H9 (cell line): ENCODE data around the gene CCBE1. TPM values are rescaled to one million over a fixed set of nuclear protein-coding genes. Genes with fewer than 3 reads are reported as not detected.

ENCODE experiments used
- DNase-seq: peaks from one replicate; pipeline ENCODE4 v3.0.0-alpha.2; 2017
- H2AFZ ChIP-seq: one replicate; pipeline ENCODE4 v1.6.1; 2013; ENCODE audit warnings: mild to moderate bottlenecking, low read length, control low read depth, moderate library complexity
- H2AK5ac ChIP-seq: 2 replicates; pipeline ENCODE4 v1.6.1; 2013; ENCODE audit warnings: low read length, control low read depth, mixed read lengths; ENCODE audit not compliant: insufficient read length
- H2BK120ac ChIP-seq: one replicate; pipeline ENCODE4 v1.6.1; 2013; ENCODE audit warnings: low read depth, mild to moderate bottlenecking, low read length, control low read depth, inconsistent platforms; ENCODE audit not compliant: poor library complexity, severe bottlenecking
- H2BK12ac ChIP-seq: 2 replicates; pipeline ENCODE4 v1.6.1; 2013; ENCODE audit warnings: low read length, control low read depth, mixed read lengths, low read depth; ENCODE audit not compliant: insufficient read length
- H2BK15ac ChIP-seq: 2 replicates; pipeline ENCODE4 v1.6.1; 2013; ENCODE audit warnings: low read depth, low read length, control low read depth
- H2BK20ac ChIP-seq: one replicate; pipeline ENCODE4 v1.6.1; 2013; ENCODE audit warnings: low read depth, mild to moderate bottlenecking, low read length, control low read depth, inconsistent platforms; ENCODE audit not compliant: poor library complexity, severe bottlenecking
- H2BK5ac ChIP-seq: 2 replicates; pipeline ENCODE4 v1.6.1; 2013; ENCODE audit warnings: low read length, control low read depth, mixed read lengths; ENCODE audit not compliant: insufficient read length
- H3K14ac ChIP-seq: 2 replicates; pipeline ENCODE4 v1.6.1; 2013; ENCODE audit warnings: low read length, control low read depth; ENCODE audit not compliant: insufficient read depth
- H3K18ac ChIP-seq: 2 replicates; pipeline ENCODE4 v1.6.1; 2013; ENCODE audit warnings: low read depth, mild to moderate bottlenecking, mixed read lengths, low read length, control low read depth; ENCODE audit not compliant: insufficient read length
- H3K23ac ChIP-seq: 2 replicates; pipeline ENCODE4 v1.6.1; 2013; ENCODE audit warnings: low read length, control low read depth, mixed read lengths, low read depth; ENCODE audit not compliant: insufficient read length
- H3K23me2 ChIP-seq: 2 replicates; pipeline ENCODE4 v1.6.1; 2013; ENCODE audit warnings: low read depth, mild to moderate bottlenecking, mixed read lengths, low read length, control low read depth; ENCODE audit not compliant: insufficient read length, poor library complexity, severe bottlenecking
- H3K27ac ChIP-seq: 2 replicates; pipeline ENCODE4 v1.5.1; 2013; ENCODE audit warnings: low read length, control low read depth, mixed read lengths, low read depth; ENCODE audit not compliant: insufficient read length
- H3K27me3 ChIP-seq: 2 replicates; pipeline ENCODE4 v1.6.1; 2013; ENCODE audit warnings: low read length, control low read depth, inconsistent platforms; ENCODE audit not compliant: insufficient read depth
- H3K4ac ChIP-seq: 2 replicates; pipeline ENCODE4 v1.6.1; 2013; ENCODE audit warnings: low read depth, mild to moderate bottlenecking, control low read depth, inconsistent platforms, low read length, moderate library complexity
- H3K4me1 ChIP-seq: 2 replicates; pipeline ENCODE4 v1.6.1; 2013; ENCODE audit warnings: low read length, control low read depth, inconsistent platforms; ENCODE audit not compliant: insufficient read depth
- H3K4me2 ChIP-seq: 2 replicates; pipeline ENCODE4 v1.6.1; 2013; ENCODE audit warnings: low read length, control low read depth, mixed read lengths; ENCODE audit not compliant: insufficient read length, insufficient read depth
- H3K56ac ChIP-seq: 2 replicates; pipeline ENCODE4 v1.6.1; 2013; ENCODE audit warnings: low read depth, mild to moderate bottlenecking, mixed read lengths, low read length, control low read depth; ENCODE audit not compliant: insufficient read length
- H3K79me1 ChIP-seq: 2 replicates; pipeline ENCODE4 v1.6.1; 2013; ENCODE audit warnings: low read depth, mild to moderate bottlenecking, moderate library complexity, low read length, control low read depth, inconsistent platforms; ENCODE audit not compliant: insufficient read depth, poor library complexity, severe bottlenecking
- H3K79me2 ChIP-seq: 2 replicates; pipeline ENCODE4 v1.6.1; 2013; ENCODE audit warnings: low read length, control low read depth, inconsistent platforms; ENCODE audit not compliant: insufficient read depth
- H3K9ac ChIP-seq: 2 replicates; pipeline ENCODE4 v1.6.1; 2013; ENCODE audit warnings: low read length, control low read depth, mixed read lengths; ENCODE audit not compliant: insufficient read length; ENCODE audit errors: extremely low read depth
- H3K9me3 ChIP-seq: one replicate; pipeline ENCODE4 v1.6.1; 2013; ENCODE audit warnings: low read depth, low read length, inconsistent platforms; ENCODE audit not compliant: control insufficient read depth
- H3T11ph ChIP-seq: one replicate; pipeline ENCODE4 v1.6.1; 2013; ENCODE audit warnings: mild to moderate bottlenecking, low read length, control low read depth, inconsistent platforms
- H4K20me1 ChIP-seq: one replicate; pipeline ENCODE4 v1.6.1; 2013; ENCODE audit not compliant: control insufficient read depth, insufficient read length, insufficient read depth
- H4K5ac ChIP-seq: 2 replicates; pipeline ENCODE4 v1.6.1; 2013; ENCODE audit warnings: low read depth, mild to moderate bottlenecking, mixed read lengths, low read length, control low read depth; ENCODE audit not compliant: insufficient read length
- H4K8ac ChIP-seq: replicated peaks from 2 replicates; pipeline ENCODE4 v1.6.1; 2013; ENCODE audit warnings: low read length, control low read depth, mixed read lengths, low read depth; ENCODE audit not compliant: insufficient read length
- H4K91ac ChIP-seq: 2 replicates; pipeline ENCODE4 v1.6.1; 2013; ENCODE audit warnings: low read depth, mild to moderate bottlenecking, moderate library complexity, mixed read lengths, low read length, control low read depth; ENCODE audit not compliant: insufficient read length
- H3K27ac Mint-ChIP-seq, 3 experiments: 2 replicates in 2 of 3; 3 replicates in 1 of 3; pipeline ENCODE4 v1.8.0; 2020 to 2021; ENCODE audit warnings: mixed read lengths in 3 of 3, mild to moderate bottlenecking in 1 of 3, moderate library complexity in 1 of 3
- H3K27me3 Mint-ChIP-seq: 2 replicates; pipeline ENCODE4 v1.8.0; 2021; ENCODE audit warnings: low read depth, mild to moderate bottlenecking, moderate library complexity, mixed read lengths
- H3K36me3 Mint-ChIP-seq, 3 experiments: 2 replicates in 2 of 3; 3 replicates in 1 of 3; pipeline ENCODE4 v1.8.0; 2020 to 2021; ENCODE audit warnings: low read depth in 3 of 3, mixed read lengths in 3 of 3; ENCODE audit not compliant: insufficient read depth in 1 of 3
- H3K4me1 Mint-ChIP-seq, 2 experiments: 2 replicates each; pipeline ENCODE4 v1.8.0; 2020; ENCODE audit warnings: mixed read lengths in 2 of 2
- H3K4me3 Mint-ChIP-seq, 2 experiments: 2 replicates in 1 of 2; 3 replicates in 1 of 2; pipeline ENCODE4 v1.8.0; 2020 to 2021; ENCODE audit warnings: mild to moderate bottlenecking in 2 of 2, mixed read lengths in 2 of 2, moderate library complexity in 1 of 2
- H3K9me3 Mint-ChIP-seq, 2 experiments: 2 replicates in 1 of 2; 3 replicates in 1 of 2; pipeline ENCODE4 v1.8.0; 2020; ENCODE audit warnings: mild to moderate bottlenecking in 2 of 2, mixed read lengths in 2 of 2, moderate library complexity in 1 of 2
- WGBS: extraction: QIAGEN DNeasy Blood & Tissue Kit; methylation state at CpG from one replicate; pipeline ENCODE4 v1.1.7; 2013; ENCODE audit warnings: missing lambda C conversion rate, low lambda C conversion rate, mixed read lengths; ENCODE audit not compliant: insufficient read length; ENCODE audit errors: extremely low coverage; 5-methylcytosine and 5-hydroxymethylcytosine counted together
- total RNA-seq: library from RNA; stranded (reverse); gene quantifications from 2 replicates; pipeline ENCODE4 v1.2.1, GENCODE V29; 2021
- TF ChIP-seq, protein P1 (sequence below): fragments of 200-600 bp; sonication (generic); conservative IDR thresholded peaks from 3 replicates; pipeline ENCODE4 v1.8.0; 2021; ENCODE audit warnings: antibody characterized with exemption, mild to moderate bottlenecking

Gene CCBE1
- total RNA-seq, 1 experiment from 2014 or later: 0.39 TPM

DNA sequence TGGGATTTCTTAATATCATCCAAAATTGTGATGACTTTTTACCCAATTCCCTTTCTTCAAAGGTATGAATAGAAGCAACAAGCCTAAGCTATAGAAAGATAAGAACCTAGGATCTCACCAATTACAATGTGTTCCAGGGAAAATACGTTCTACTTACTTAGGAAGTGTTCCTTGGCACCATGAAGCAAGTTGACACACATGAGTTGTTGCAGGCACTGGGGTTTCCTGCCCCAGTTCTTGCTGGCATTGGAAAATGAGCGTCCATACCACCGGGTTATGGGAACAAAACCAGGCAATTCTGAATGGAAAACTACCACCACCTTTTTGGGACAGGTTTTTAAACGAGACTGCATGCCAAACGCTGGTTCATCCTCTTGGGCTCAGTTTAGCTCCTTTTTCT, 46.2 kb downstream of the CCBE1 start:
- Histone ChIP-seq H2BK120ac (no peak overlapping the region), H3K23me2 (no peaks in the 10 kb centered on the region), H3K79me2 (no peaks in the 10 kb centered on the region), H2BK15ac (no peak overlapping the region), H2AFZ (no peak overlapping the region), H3T11ph (no peak overlapping the region), H4K20me1 (no peaks in the 10 kb centered on the region), H3K18ac (no peak overlapping the region), H2BK20ac (no peak overlapping the region), H3K4me2 (no peak overlapping the region), H3K14ac (no peak overlapping the region), H3K4me1 (no peaks in the 10 kb centered on the region; the same call in 1 of the 2 replicates), H3K79me1 (no peaks in the 10 kb centered on the region), H2BK12ac (no peak overlapping the region), H3K56ac (no peak overlapping the region), H2AK5ac (no peak overlapping the region), H3K23ac (no peak overlapping the region), H3K9me3 (no peaks in the 10 kb centered on the region), H3K9ac (no peak overlapping the region), H3K27ac (no peak overlapping the region), H4K5ac (no peak overlapping the region), H3K27me3 (no peaks in the 10 kb centered on the region), H2BK5ac (no peak overlapping the region), H3K4ac (no peak overlapping the region), H4K91ac (no peak overlapping the region), H4K8ac (no peak overlapping the region)
- H3K27ac Mint-ChIP-seq: no peak overlapping the region
- DNase-seq: no peak
- WGBS: no CpG with 5 or more reads among the region's 5 CpGs
- H3K27me3 Mint-ChIP-seq: peaks cover 3% of the 10 kb centered on the region
- no peaks in the 10 kb centered on the region for H3K36me3 Mint-ChIP-seq
- H3K4me1 Mint-ChIP-seq: peaks cover 15 to 17% of the 10 kb centered on the region in 2 experiments
- no peaks in the 10 kb centered on the region for H3K9me3 Mint-ChIP-seq
- TF ChIP-seq, protein P1, sequence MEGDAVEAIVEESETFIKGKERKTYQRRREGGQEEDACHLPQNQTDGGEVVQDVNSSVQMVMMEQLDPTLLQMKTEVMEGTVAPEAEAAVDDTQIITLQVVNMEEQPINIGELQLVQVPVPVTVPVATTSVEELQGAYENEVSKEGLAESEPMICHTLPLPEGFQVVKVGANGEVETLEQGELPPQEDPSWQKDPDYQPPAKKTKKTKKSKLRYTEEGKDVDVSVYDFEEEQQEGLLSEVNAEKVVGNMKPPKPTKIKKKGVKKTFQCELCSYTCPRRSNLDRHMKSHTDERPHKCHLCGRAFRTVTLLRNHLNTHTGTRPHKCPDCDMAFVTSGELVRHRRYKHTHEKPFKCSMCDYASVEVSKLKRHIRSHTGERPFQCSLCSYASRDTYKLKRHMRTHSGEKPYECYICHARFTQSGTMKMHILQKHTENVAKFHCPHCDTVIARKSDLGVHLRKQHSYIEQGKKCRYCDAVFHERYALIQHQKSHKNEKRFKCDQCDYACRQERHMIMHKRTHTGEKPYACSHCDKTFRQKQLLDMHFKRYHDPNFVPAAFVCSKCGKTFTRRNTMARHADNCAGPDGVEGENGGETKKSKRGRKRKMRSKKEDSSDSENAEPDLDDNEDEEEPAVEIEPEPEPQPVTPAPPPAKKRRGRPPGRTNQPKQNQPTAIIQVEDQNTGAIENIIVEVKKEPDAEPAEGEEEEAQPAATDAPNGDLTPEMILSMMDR: no peak
- no peak overlapping the region for H3K4me3 Mint-ChIP-seq
